HepG2 (cell line): Measurements from ENCODE around the gene NOM1.
"Not testable (repeated sequence)": the region's sequence is repeated elsewhere in the genome, so short reads cannot be mapped to it uniquely, and the experiment has no call there.

ENCODE experiments used
- DPF2 ChIP-seq: sonication (generic); formaldehyde crosslinking; IDR thresholded peaks from 2 replicates; pipeline ENCODE4 v1.4.0; 2020; ENCODE audit warnings: mild to moderate bottlenecking, low read depth, missing genetic modification reagents, borderline replicate concordance
- ELF4 ChIP-seq: sonication (generic); formaldehyde crosslinking; IDR thresholded peaks from 2 replicates; pipeline ENCODE4 v1.5.0; 2020; ENCODE audit warnings: missing genetic modification reagents, mild to moderate bottlenecking, moderate library complexity, borderline replicate concordance
- EZH2 ChIP-seq: conservative IDR thresholded peaks from 2 replicates; pipeline ENCODE4 v1.6.1; 2012; ENCODE audit warnings: mild to moderate bottlenecking, low read depth, low read length, moderate library complexity
- RXRA ChIP-seq: sonication (generic); formaldehyde crosslinking; IDR thresholded peaks from 2 replicates; pipeline ENCODE4 v1.5.1; 2020; ENCODE audit warnings: missing genetic modification reagents
- ZFP37 ChIP-seq: sonication (generic); formaldehyde crosslinking; IDR thresholded peaks from 2 replicates; pipeline ENCODE4 v1.4.0; 2020; ENCODE audit warnings: missing genetic modification reagents, borderline replicate concordance
- ZNF510 ChIP-seq: sonication (generic); formaldehyde crosslinking; IDR thresholded peaks from 2 replicates; pipeline ENCODE4 v1.4.0; 2020; ENCODE audit warnings: low read depth, mild to moderate bottlenecking, missing genetic modification reagents
- ZNF557 ChIP-seq: sonication (generic); formaldehyde crosslinking; IDR thresholded peaks from 2 replicates; pipeline ENCODE4 v1.4.0; 2020; ENCODE audit warnings: missing genetic modification reagents
- ZNF597 ChIP-seq: sonication (generic); formaldehyde crosslinking; IDR thresholded peaks from 2 replicates; pipeline ENCODE4 v1.5.0; 2020; ENCODE audit warnings: missing genetic modification reagents

- not testable (repeated sequence) for TF ChIP-seq ZNF510 (CRISPR knock-in tag); ZNF557 (CRISPR knock-in tag); ELF4 (CRISPR knock-in tag); EZH2; DPF2 (CRISPR knock-in tag); RXRA; ZNF597 (CRISPR knock-in tag); ZFP37 (CRISPR knock-in tag)
These were observed 49.4 kb upstream of the NOM1 start for GRCh38 chr7:156900093-156900492.
